Measurements from ENCODE around the gene SHISAL2A.
A peak's percentile ranks its signal among the peaks of the same experiment; 100 is the strongest.

SHISAL2A gene

GRCh38 chr1:52601519-52601918 is 31.4 kb upstream of the SHISAL2A start:
- DNase-seq, result no peak
- Histone ChIP-seq H3K27me3 (no peaks in the 10 kb centered on the region), H3K4me3 (ENCODE audit: low read depth, low read length) (peak overlapping the region; percentile 61), H3K4me1 (no peaks in the 10 kb centered on the region), H3K36me3 (no peaks in the 10 kb centered on the region), H3K9me3 (no peaks in the 10 kb centered on the region)
- TF ChIP-seq CTCF (IDR thresholded peaks at IDR 0.05; ENCODE audit: low read depth, low read length), result no peak

GRCh38 chr1:52601991-52602855 is 30.7 kb upstream of the SHISAL2A start, which contains the start of gene GPX7:
GPX7 (plus strand) TSS chr1:52602371; CDS start chr1:52602410, 39 bp downstream.
- no peaks in the 10 kb centered on the region for H3K4me1 ChIP-seq
- no peak for TF ChIP-seq CTCF (IDR thresholded peaks at IDR 0.05; ENCODE audit: low read depth, low read length)
- no peaks in the 10 kb centered on the region for H3K9me3 ChIP-seq
- no peaks in the 10 kb centered on the region for H3K36me3 ChIP-seq
- peak; percentile 46 for DNase-seq
- no peaks in the 10 kb centered on the region for H3K27me3 ChIP-seq
- peak within 1 kb of the TSS; percentile 61 for H3K4me3 ChIP-seq (ENCODE audit: low read depth, low read length)

GRCh38 chr1:52602856-52603600 is 29.9 kb upstream of the SHISAL2A start:
- no peak for DNase-seq
- H3K27me3 ChIP-seq, result no peaks in the 10 kb centered on the region
- H3K4me3 ChIP-seq (ENCODE audit: low read depth, low read length), result peak overlapping the region; percentile 61
- no peaks in the 10 kb centered on the region for H3K4me1 ChIP-seq
- TF ChIP-seq CTCF (IDR thresholded peaks at IDR 0.05; ENCODE audit: low read depth, low read length), result no peak
- H3K9me3 ChIP-seq, result no peaks in the 10 kb centered on the region
- no peaks in the 10 kb centered on the region for H3K36me3 ChIP-seq

- Histone ChIP-seq H3K36me3 (no peaks in the 10 kb centered on the region), H3K27me3 (no peaks in the 10 kb centered on the region), H3K4me1 (no peaks in the 10 kb centered on the region), H3K9me3 (no peaks in the 10 kb centered on the region), H3K4me3 (ENCODE audit: low read depth, low read length) (no peak overlapping the region; the same call in 1 of the 2 replicates)
- no peak for DNase-seq
- TF ChIP-seq CTCF (IDR thresholded peaks at IDR 0.05; ENCODE audit: low read depth, low read length), result no peak
These were observed 29.3 kb upstream of the SHISAL2A start for GRCh38 chr1:52603630-52604029.

- Histone ChIP-seq H3K9me3 (no peaks in the 10 kb centered on the region), H3K4me1 (no peaks in the 10 kb centered on the region), H3K27me3 (no peaks in the 10 kb centered on the region), H3K36me3 (no peaks in the 10 kb centered on the region), H3K4me3 (ENCODE audit: low read depth, low read length) (no peak overlapping the region)
- no peak for TF ChIP-seq CTCF (IDR thresholded peaks at IDR 0.05; ENCODE audit: low read depth, low read length)
- DNase-seq, result no peak
These were observed 28.8 kb upstream of the SHISAL2A start for GRCh38 chr1:52604063-52604770.
